Endothelial cell of umbilical vein (primary cell): Measurements from ENCODE around the gene ACVRL1.

Source experiments
- CTCF ChIP-seq, 2 donors: IDR thresholded peaks; 1 replicate in 1 of 2; 2 replicates in 1 of 2; pipeline ENCODE4 v1.5.1; 2011; ENCODE audit warnings: low read length in 2 of 2, mild to moderate bottlenecking in 2 of 2, moderate library complexity in 2 of 2, control low read depth in 1 of 2, inconsistent platforms in 1 of 2, low read depth in 1 of 2; ENCODE audit not compliant: insufficient read depth in 1 of 2; ENCODE audit errors: extremely low read depth in 1 of 2
- EZH2 ChIP-seq: IDR thresholded peaks from 2 replicates; pipeline ENCODE4 v1.6.1; 2012; ENCODE audit warnings: borderline replicate concordance, low read depth, mild to moderate bottlenecking, moderate library complexity, low read length, inconsistent platforms; ENCODE audit not compliant: severe bottlenecking
- FOS ChIP-seq: IDR thresholded peaks from 2 replicates; pipeline ENCODE4 v1.6.1; 2011; ENCODE audit warnings: mild to moderate bottlenecking, low read length, moderate library complexity, borderline replicate concordance; ENCODE audit not compliant: insufficient read depth
- GATA2 ChIP-seq: IDR thresholded peaks from 2 replicates; pipeline ENCODE4 v1.7.0; 2011; ENCODE audit warnings: low read depth, mild to moderate bottlenecking, moderate library complexity, mixed read lengths, low read length; ENCODE audit not compliant: insufficient read length, insufficient read depth
- JUN ChIP-seq: IDR thresholded peaks from 2 replicates; pipeline ENCODE4 v1.6.1; 2011; ENCODE audit warnings: borderline replicate concordance, low read depth; ENCODE audit not compliant: insufficient read length, insufficient read depth
- MAX ChIP-seq: IDR thresholded peaks from 2 replicates; pipeline ENCODE4 v1.6.1; 2011; ENCODE audit not compliant: insufficient read depth, insufficient read length
- MYC ChIP-seq: IDR thresholded peaks from one replicate; pipeline ENCODE4 v1.6.1; 2011; ENCODE audit warnings: mild to moderate bottlenecking, low read depth, low read length
- POLR2A ChIP-seq: IDR thresholded peaks from 2 replicates; pipeline ENCODE4 v1.6.1; 2012; ENCODE audit warnings: low read depth, mild to moderate bottlenecking, control low read depth, low read length
- POLR2AphosphoS5 ChIP-seq: IDR thresholded peaks from 2 replicates; pipeline ENCODE4 v1.6.1; 2012; ENCODE audit warnings: low read depth, mild to moderate bottlenecking, control low read depth, low read length, moderate library complexity; ENCODE audit not compliant: insufficient read depth

- TF ChIP-seq CTCF (IDR thresholded peaks at IDR 0.05; ENCODE audit: extremely low read depth in 1 of 2, insufficient read depth in 1 of 2, low read depth in 1 of 2, low read length in 2 of 2) (no peak), EZH2 (no peak), GATA2 (peak; percentile 97), POLR2A (peak; percentile 48), POLR2AphosphoS5 (peak; percentile 62), JUN (peak; percentile 35), MAX (peak; percentile 5), MYC (peak; percentile 54), FOS (peak; percentile 62)
These were observed 1.6 kb upstream of the ACVRL1 start for GRCh38 chr12:51905471-51906429.
